Measurements from ENCODE around the gene KIF26B. TPM values are rescaled to one million over a fixed set of nuclear protein-coding genes. Genes with fewer than 3 reads are reported as not detected.

Gene KIF26B
- total and polyA plus RNA-seq, 8 donors: 0.27 to 4.5 (median 0.63) TPM

DNA sequence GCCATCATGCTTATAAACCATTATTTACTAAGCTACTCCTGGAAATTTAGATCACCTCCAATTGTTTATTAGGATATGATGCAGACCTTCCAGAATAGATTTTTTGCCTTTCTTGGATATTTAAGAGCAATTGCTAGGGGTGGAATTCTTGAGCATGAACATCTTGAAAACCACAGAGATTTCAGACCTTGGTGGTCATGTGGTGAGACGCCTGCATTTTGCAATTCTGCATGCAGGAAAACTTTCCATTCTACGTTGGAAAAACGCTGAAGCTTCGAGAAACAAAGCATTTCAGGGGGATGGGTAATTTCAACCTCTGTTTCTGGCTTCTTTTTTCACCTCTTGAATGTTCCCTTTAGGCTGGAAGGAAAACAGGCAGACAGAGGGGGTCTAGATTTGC, 596.3 kb downstream of the KIF26B start:
- H3K36me3 ChIP-seq: no peaks in the 10 kb centered on the region
- H3K4me1 ChIP-seq: no peaks in the 10 kb centered on the region
- ATAC-seq: no peak
- H3K9me3 ChIP-seq: no peaks in the 10 kb centered on the region
- 75 to 79% methylated on average over 4 of the region's 4 CpGs for WGBS, 2 donors
- H3K27ac ChIP-seq: no peak overlapping the region
- no peak for FAIRE-seq
- H3K4me3 ChIP-seq: no peak overlapping the region
- TF ChIP-seq CTCF (IDR thresholded peaks at IDR 0.05): no peak
- intact Hi-C loops (cut with DNase I): no loop called here
- no peaks in the 10 kb centered on the region for H3K27me3 ChIP-seq
- no peak for DNase-seq

- no peaks in the 10 kb centered on the region for H3K4me1 ChIP-seq
- FAIRE-seq (no peak), DNase-seq (no peak), ATAC-seq (no peak)
- no peak overlapping the region for H3K27ac ChIP-seq
- intact Hi-C loops (cut with DNase I): no loop called here
- no peaks in the 10 kb centered on the region for H3K9me3 ChIP-seq
- no peaks in the 10 kb centered on the region for H3K27me3 ChIP-seq
- H3K4me3 ChIP-seq: no peak overlapping the region
- H3K36me3 ChIP-seq: no peaks in the 10 kb centered on the region
- 83 to 84% methylated on average over 12 of the region's 12 CpGs for WGBS, 2 donors
- TF ChIP-seq CTCF (IDR thresholded peaks at IDR 0.05): no peak
Observed at GRCh38 chr1:245751726-245752470, 597.1 kb downstream of the KIF26B start.

- no peak for TF ChIP-seq CTCF (IDR thresholded peaks at IDR 0.05)
- Histone ChIP-seq H3K36me3 (no peaks in the 10 kb centered on the region), H3K27ac (no peak overlapping the region), H3K27me3 (no peaks in the 10 kb centered on the region), H3K4me3 (no peak overlapping the region), H3K9me3 (no peaks in the 10 kb centered on the region), H3K4me1 (no peaks in the 10 kb centered on the region)
- no peak for DNase-seq
- WGBS, 2 donors: 84 to 87% methylated on average over 3 of the region's 3 CpGs
- FAIRE-seq: no peak
- intact Hi-C loops (cut with DNase I): no loop called here
- no peak for ATAC-seq
Observed at GRCh38 chr1:245752561-245752960, 597.8 kb downstream of the KIF26B start.

- no peaks in the 10 kb centered on the region for H3K36me3 ChIP-seq
- ATAC-seq: no peak
- H3K27me3 ChIP-seq: no peaks in the 10 kb centered on the region
- H3K27ac ChIP-seq: no peak overlapping the region
- no peak for FAIRE-seq
- H3K9me3 ChIP-seq: no peaks in the 10 kb centered on the region
- no peak overlapping the region for H3K4me3 ChIP-seq
- no peak for TF ChIP-seq CTCF (IDR thresholded peaks at IDR 0.05)
- H3K4me1 ChIP-seq: no peaks in the 10 kb centered on the region
- no peak for DNase-seq
- intact Hi-C loops (cut with DNase I): no loop called here
- WGBS, 2 donors: 94 to 97% methylated on average over 2 of the region's 2 CpGs
Observed at GRCh38 chr1:245753807-245754206, 599.0 kb downstream of the KIF26B start.

DNA sequence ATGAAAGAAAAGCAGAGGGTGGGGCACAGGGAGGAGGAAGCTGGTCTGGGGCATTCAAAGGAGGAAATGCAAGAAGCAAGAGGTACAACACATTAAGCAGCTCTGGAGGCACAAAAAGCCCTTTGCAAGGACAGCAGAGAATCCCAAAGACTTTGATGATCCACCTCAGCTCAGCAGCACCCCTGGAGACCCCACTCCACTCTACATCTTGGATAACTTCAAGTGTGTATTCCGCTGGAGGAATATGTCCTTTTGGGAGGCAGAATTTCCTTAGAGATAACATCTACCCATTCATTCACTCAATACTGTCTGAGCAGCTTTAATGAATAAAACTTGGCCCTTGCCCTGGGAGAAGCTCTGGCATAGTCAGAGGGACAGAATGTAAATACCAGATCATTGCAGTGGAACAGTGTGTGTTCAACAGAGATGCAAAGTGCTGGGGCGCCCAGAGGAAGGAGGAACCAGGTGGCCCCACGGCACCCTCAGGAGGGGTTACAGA, 599.7 kb downstream of the KIF26B start:
- DNase-seq (no peak), ATAC-seq (no peak), FAIRE-seq (no peak)
- H3K4me1 ChIP-seq: no peaks in the 10 kb centered on the region
- no peaks in the 10 kb centered on the region for H3K27me3 ChIP-seq
- H3K4me3 ChIP-seq: no peak overlapping the region
- TF ChIP-seq CTCF (IDR thresholded peaks at IDR 0.05): no peak
- no peak overlapping the region for H3K27ac ChIP-seq
- intact Hi-C loops (cut with DNase I): no loop called here
- 96% methylated on average over 3 of the region's 3 CpGs for WGBS, 2 donors
- no peaks in the 10 kb centered on the region for H3K9me3 ChIP-seq
- H3K36me3 ChIP-seq: no peaks in the 10 kb centered on the region

Data from pancreas (tissue), 10 donors.